CD4-positive, alpha-beta T cell (primary cell): ENCODE data around the gene USP3. TPM values are rescaled to one million over a fixed set of nuclear protein-coding genes. Genes with fewer than 3 reads are reported as not detected.

Source experiments
- ATAC-seq: fragments of 200-7000 bp; cut with Tn5 transposase; one replicate; pipeline ENCODE4 v1.10.0; 2022; ENCODE audit warnings: mild to moderate bottlenecking; ENCODE audit not compliant: poor library complexity
- CTCF ChIA-PET: fragments of 350-600 bp; sonication (Branson Sonifier 250); formaldehyde crosslinking; loops from one replicate; lab custom pipeline; 2021; ENCODE audit warnings: antibody characterized with exemption, inconsistent platforms; lab: Charles Lee
- POLR2A ChIA-PET: fragments of 350-600 bp; sonication (Branson Sonifier 250); formaldehyde crosslinking; loops from one replicate; lab custom pipeline; 2021; ENCODE audit warnings: antibody characterized with exemption, inconsistent platforms; lab: Charles Lee
- DNase-seq, 14 experiments: peaks; one replicate each; pipeline ENCODE4 v3.0.0-alpha.2; 2013 to 2020; ENCODE audit warnings: mixed read lengths in 2 of 14
- H3K27ac ChIP-seq, 2 donors: one replicate each; pipeline versions ENCODE4 v1.5.1 to v1.7.0; 2013; ENCODE audit warnings: low read length in 2 of 2, low read depth in 1 of 2, mild to moderate bottlenecking in 1 of 2
- H3K27me3 ChIP-seq, 2 experiments: 1 replicate in 1 of 2; 2 replicates in 1 of 2; pipeline versions ENCODE4 v1.6.1 to v1.7.0; 2013; ENCODE audit warnings: low read length in 2 of 2, control low read depth in 1 of 2, mild to moderate bottlenecking in 1 of 2, moderate library complexity in 1 of 2; ENCODE audit not compliant: insufficient read depth in 2 of 2, control insufficient read depth in 1 of 2
- H3K36me3 ChIP-seq: one replicate; pipeline ENCODE4 v1.6.1; 2013; ENCODE audit warnings: low read length, control low read depth; ENCODE audit not compliant: insufficient read depth
- H3K4me1 ChIP-seq: one replicate; pipeline ENCODE4 v1.6.1; 2013; ENCODE audit warnings: low read length, control low read depth; ENCODE audit not compliant: insufficient read depth
- H3K4me3 ChIP-seq: one replicate; pipeline ENCODE4 v1.5.1; 2013; ENCODE audit warnings: mild to moderate bottlenecking, low read length, moderate library complexity
- H3K9me3 ChIP-seq, 2 experiments: 1 replicate in 1 of 2; 2 replicates in 1 of 2; pipeline versions ENCODE4 v1.6.1 to v1.7.0; 2013; ENCODE audit warnings: low read length in 2 of 2, mild to moderate bottlenecking in 2 of 2, control low read depth in 1 of 2, moderate library complexity in 1 of 2; ENCODE audit not compliant: control insufficient read depth in 1 of 2, insufficient read depth in 1 of 2
- H3K27ac Mint-ChIP-seq: one replicate; pipeline ENCODE4 v1.8.0; 2020; ENCODE audit warnings: mixed read lengths
- H3K27me3 Mint-ChIP-seq: one replicate; pipeline ENCODE4 v1.8.0; 2021; ENCODE audit warnings: mixed read lengths
- H3K36me3 Mint-ChIP-seq: one replicate; pipeline ENCODE4 v1.8.0; 2021; ENCODE audit warnings: low read depth, mixed read lengths
- H3K4me1 Mint-ChIP-seq: one replicate; pipeline ENCODE4 v1.8.0; 2021; ENCODE audit warnings: low read depth, mixed read lengths
- H3K4me3 Mint-ChIP-seq: one replicate; pipeline ENCODE4 v1.8.0; 2020; ENCODE audit warnings: mild to moderate bottlenecking, mixed read lengths
- H3K9me3 Mint-ChIP-seq: one replicate; pipeline ENCODE4 v1.8.0; 2020; ENCODE audit warnings: mixed read lengths
- intact Hi-C, 2 experiments: fragments of 100-400 bp; cut with DNase I in 1 of 2; cut with micrococcal nuclease in 1 of 2; formaldehyde crosslinking; loops; one replicate each; pipeline versions ENCODE4 v1.15.1 to v1.9.0; 2023 to 2025; cut with DNase I, micrococcal nuclease
- total RNA-seq, 174 experiments: library from RNA in 2 of 174; stranded (reverse) in 2 of 174; gene quantifications; one replicate each; pipeline ENCODE4 v1.2.3 and lab custom pipeline; 2021 to 2026
- TF ChIP-seq, protein P1 (sequence below): fragments of 200-600 bp; IDR thresholded peaks from one replicate; pipeline ENCODE4 v1.8.0; 2022; ENCODE audit warnings: antibody characterized with exemption, mild to moderate bottlenecking

USP3 gene
- total RNA-seq, 2 experiments from 2014 or later = 280 to 282 TPM

DNA sequence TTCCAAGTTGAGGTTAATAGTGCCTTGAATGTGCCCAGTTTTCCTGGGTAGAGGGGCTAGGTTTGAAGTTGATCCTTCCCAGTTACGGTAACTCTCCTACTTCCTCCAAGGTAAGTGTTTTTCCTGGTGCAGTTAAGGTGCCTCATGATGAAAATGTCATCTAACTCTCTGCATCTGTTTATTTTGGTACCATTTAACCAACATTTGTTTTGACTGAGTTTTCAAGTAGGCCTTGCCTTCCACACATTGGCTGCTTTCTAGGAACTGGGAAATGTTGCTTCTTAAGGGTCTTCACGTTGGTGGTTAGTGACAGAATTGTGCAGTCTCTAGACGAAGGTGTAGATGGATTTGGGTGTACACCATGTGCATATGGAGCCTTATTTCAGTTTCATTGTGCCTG lies 31.3 kb downstream of the USP3 start:
- H3K4me1 ChIP-seq = peaks cover 11% of the 10 kb centered on the region

GRCh38 chr15:63538876-63539275 lies 34.5 kb downstream of the USP3 start:
- intact Hi-C loops = no loop called here
- H3K9me3 ChIP-seq = no peaks in the 10 kb centered on the region
- Mint-ChIP-seq H3K27ac (no peak overlapping the region), H3K4me3 (no peak overlapping the region), H3K4me1 (peaks cover 69% of the 10 kb centered on the region), H3K9me3 (no peaks in the 10 kb centered on the region), H3K27me3 (no peaks in the 10 kb centered on the region), H3K36me3 (peaks cover 77% of the 10 kb centered on the region)
- H3K27ac ChIP-seq = no peak overlapping the region
- ATAC-seq = no peak
- TF ChIP-seq, protein P1, sequence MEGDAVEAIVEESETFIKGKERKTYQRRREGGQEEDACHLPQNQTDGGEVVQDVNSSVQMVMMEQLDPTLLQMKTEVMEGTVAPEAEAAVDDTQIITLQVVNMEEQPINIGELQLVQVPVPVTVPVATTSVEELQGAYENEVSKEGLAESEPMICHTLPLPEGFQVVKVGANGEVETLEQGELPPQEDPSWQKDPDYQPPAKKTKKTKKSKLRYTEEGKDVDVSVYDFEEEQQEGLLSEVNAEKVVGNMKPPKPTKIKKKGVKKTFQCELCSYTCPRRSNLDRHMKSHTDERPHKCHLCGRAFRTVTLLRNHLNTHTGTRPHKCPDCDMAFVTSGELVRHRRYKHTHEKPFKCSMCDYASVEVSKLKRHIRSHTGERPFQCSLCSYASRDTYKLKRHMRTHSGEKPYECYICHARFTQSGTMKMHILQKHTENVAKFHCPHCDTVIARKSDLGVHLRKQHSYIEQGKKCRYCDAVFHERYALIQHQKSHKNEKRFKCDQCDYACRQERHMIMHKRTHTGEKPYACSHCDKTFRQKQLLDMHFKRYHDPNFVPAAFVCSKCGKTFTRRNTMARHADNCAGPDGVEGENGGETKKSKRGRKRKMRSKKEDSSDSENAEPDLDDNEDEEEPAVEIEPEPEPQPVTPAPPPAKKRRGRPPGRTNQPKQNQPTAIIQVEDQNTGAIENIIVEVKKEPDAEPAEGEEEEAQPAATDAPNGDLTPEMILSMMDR = no peak
- H3K4me3 ChIP-seq = no peak overlapping the region
- no peak for DNase-seq
- H3K36me3 ChIP-seq = peaks cover 48% of the 10 kb centered on the region
- POLR2A ChIA-PET = interaction anchor here (0.6 to 0.8 kb wide), 2 partner anchors 14 to 63 kb away, joined by 3 read pairs; no protein-coding TSS in a partner anchor
- no peaks in the 10 kb centered on the region for H3K27me3 ChIP-seq
- CTCF ChIA-PET = no interaction called here
- peaks cover 6% of the 10 kb centered on the region for H3K4me1 ChIP-seq

More for the DNA sequence above, 31.3 kb downstream of the USP3 start:
- peaks cover 72% of the 10 kb centered on the region for H3K36me3 Mint-ChIP-seq
- H3K27ac Mint-ChIP-seq = peak overlapping the region; percentile 12
- H3K27ac ChIP-seq = no peak overlapping the region
- no peaks in the 10 kb centered on the region for H3K27me3 ChIP-seq
- CTCF ChIA-PET = interaction anchor here (1.2 to 3.1 kb wide), 5 partner anchors 9 to 69 kb away, joined by 4 to 10 read pairs (median 4); partner anchors contain the start of gene FBXL22
- H3K4me3 ChIP-seq = no peak overlapping the region
- H3K4me3 Mint-ChIP-seq = no peak overlapping the region
- ATAC-seq = no peak
- no peaks in the 10 kb centered on the region for H3K9me3 ChIP-seq
- POLR2A ChIA-PET = interaction anchor here (1.1 to 1.6 kb wide), 4 partner anchors 10 to 32 kb away, joined by 3 to 5 read pairs (median 4); partner anchors contain the start of gene USP3
- peaks cover 70% of the 10 kb centered on the region for H3K4me1 Mint-ChIP-seq
- peaks cover 37% of the 10 kb centered on the region for H3K36me3 ChIP-seq
- intact Hi-C loops = no loop called here
- TF ChIP-seq, protein P1 = no peak
- H3K27me3 Mint-ChIP-seq = no peaks in the 10 kb centered on the region
- no peak for DNase-seq
- no peaks in the 10 kb centered on the region for H3K9me3 Mint-ChIP-seq

GRCh38 chr15:63539521-63539920 lies 35.1 kb downstream of the USP3 start:
- DNase-seq = peak in 3 of 14 experiments; percentile 28 to 30 (median 30)
- peaks cover 82% of the 10 kb centered on the region for H3K36me3 Mint-ChIP-seq
- Histone ChIP-seq H3K36me3 (peaks cover 48% of the 10 kb centered on the region), H3K9me3 (no peaks in the 10 kb centered on the region), H3K27ac (no peak overlapping the region), H3K4me3 (no peak overlapping the region), H3K4me1 (peaks cover 7% of the 10 kb centered on the region), H3K27me3 (no peaks in the 10 kb centered on the region)
- H3K4me3 Mint-ChIP-seq = no peak overlapping the region
- TF ChIP-seq, protein P1 = no peak
- POLR2A ChIA-PET = no interaction called here
- no peaks in the 10 kb centered on the region for H3K27me3 Mint-ChIP-seq
- no peak overlapping the region for H3K27ac Mint-ChIP-seq
- ATAC-seq = no peak
- intact Hi-C loops = no loop called here
- CTCF ChIA-PET = no interaction called here
- H3K4me1 Mint-ChIP-seq = peaks cover 69% of the 10 kb centered on the region
- H3K9me3 Mint-ChIP-seq = no peaks in the 10 kb centered on the region
